Left hindlimb (tissue), 1 donor: Measurements from ENCODE around the gene FXYD6.
"Not testable (repeated sequence)": the region's sequence is repeated elsewhere in the genome, so short reads cannot be mapped to it uniquely, and the experiment has no call there.

Source experiments
- DNase-seq: peaks from one replicate; pipeline ENCODE4 v3.0.0-alpha.2; 2018

FXYD6 gene

DNA sequence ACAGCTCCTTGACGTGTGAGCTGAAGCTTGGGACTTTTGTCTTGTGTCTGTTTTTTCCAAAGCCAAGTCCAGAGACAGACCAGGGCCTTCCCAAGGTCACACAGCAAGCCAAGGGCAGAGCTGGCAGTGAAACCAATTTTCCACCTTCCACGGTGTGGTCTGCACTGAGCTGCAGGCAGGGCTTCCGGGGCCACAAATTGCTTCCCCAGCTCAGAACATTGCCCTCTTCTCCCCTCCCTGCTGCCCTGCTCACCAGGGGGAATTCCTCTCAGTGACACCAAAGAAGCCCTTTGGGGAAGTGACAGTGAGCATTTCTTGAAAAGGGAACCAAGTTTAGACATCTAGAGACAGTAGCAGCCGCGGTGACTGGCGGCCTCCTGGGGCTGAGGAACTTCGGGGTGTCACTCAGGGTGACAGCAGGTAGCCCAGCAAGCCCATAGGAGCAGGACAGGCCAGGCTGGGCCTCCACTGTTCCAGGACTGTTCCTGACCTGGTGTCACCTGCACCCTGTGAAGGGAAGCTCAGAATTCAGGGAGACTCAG lies 61.1 kb downstream of the FXYD6 start:
- DNase-seq, result no peak

GRCh38 chr11:117814766-117815261 lies 61.6 kb downstream of the FXYD6 start:
- DNase-seq, result peak; percentile 51

GRCh38 chr11:117814204-117814765 lies 62.2 kb downstream of the FXYD6 start:
- DNase-seq, result no peak

GRCh38 chr11:117810056-117810451 lies 66.4 kb downstream of the FXYD6 start:
- DNase-seq, result not testable (repeated sequence)

DNA sequence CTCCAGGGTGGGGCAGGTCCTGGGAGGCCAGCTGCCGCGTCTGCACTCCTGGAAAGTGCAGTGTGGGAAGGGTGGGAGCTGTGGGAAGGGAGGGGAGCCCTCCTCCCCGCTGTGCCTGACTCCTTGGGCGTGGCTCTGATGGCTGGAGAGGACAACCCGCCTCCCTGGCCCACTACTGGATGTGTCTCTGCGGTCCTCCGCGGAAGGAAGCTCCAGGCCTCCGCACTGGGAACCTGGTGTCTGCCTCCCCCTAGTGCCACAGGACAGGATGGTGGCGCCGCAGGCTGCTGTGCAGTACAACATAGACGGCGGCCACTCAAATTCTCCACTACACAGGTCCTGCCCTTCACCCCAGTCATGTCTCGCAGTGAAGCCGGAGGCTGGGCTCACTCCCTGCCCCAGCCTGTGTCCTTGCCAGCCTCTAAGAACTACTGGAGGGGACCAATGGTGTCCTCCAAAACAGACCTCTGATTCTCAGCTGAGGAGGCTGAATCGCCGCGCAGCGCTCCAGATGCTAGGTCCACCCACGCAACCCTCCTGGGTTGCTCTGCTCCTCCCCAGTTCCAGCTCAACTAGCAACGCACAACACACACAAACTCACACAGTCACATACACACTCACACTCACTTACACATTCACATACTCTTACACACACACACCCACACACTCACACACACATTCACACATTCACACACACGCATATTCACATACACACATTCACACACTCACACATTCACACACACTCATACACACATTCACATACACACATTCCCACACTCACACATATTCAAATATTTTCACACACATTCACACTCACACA lies 67.0 kb downstream of the FXYD6 start:
- peak; percentile 78 for DNase-seq

GRCh38 chr11:117808784-117809183 lies 67.7 kb downstream of the FXYD6 start:
- DNase-seq, result no peak

DNA sequence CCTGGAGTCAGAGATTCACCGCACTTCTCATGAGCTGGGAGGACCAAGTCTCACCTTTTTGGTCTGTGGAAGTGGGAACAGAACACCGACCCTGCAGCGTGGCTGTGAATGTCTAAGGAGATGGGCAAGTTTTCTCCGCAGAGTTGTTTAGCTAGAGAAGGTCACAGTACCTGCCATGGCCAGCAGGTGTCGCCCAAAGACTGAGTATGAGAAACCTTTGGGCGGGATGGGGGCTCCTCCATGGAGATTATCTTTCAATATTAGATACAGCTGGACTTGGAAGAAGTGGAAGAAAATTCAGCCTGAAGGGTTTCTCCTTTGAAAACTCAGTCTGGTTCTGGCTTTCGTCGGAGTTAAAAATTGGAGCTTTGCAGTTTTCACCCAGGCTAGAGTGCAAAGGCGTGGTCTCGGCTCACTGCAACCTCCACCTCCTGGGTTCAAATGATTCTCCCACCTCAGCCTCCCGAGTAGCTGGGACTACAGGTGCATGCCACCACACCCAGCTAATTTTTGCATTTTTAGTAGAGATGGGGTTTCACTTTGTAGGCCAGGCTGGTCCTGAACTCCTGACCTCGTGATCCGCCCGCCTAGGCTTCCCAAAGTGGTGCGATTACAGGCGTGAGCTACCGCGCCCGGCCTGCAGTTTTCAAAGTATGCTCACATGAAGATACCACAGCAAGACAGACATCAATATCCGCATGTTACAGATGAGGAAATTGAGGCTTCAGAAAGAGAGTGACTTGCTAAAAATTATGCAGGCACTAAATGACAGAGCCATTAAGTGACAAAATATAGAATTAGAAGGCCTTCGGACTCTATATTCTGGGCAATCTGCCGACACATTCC lies 68.8 kb downstream of the FXYD6 start:
- DNase-seq, result peak; percentile 66

GRCh38 chr11:117806846-117807245 lies 69.6 kb downstream of the FXYD6 start:
- DNase-seq, result no peak

DNA sequence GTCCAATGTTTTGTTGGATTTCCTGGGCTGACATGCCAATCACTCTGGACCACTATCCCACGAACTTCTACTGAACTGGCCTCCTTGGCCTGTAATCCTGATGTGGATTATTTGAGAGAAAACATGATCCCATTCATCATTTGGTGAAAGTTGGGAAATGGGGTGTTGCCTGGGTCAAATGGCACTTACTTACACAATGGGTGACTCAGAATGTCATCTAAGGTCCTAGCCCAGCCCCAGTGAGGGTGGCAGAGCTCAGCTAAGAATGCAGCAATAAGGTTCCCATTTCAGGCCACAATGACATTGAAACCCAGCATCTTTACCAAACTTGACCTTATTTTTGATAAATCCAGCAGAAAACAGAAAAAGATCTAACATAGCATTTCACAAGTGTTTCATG lies 71.4 kb downstream of the FXYD6 start:
- no peak for DNase-seq

DNA sequence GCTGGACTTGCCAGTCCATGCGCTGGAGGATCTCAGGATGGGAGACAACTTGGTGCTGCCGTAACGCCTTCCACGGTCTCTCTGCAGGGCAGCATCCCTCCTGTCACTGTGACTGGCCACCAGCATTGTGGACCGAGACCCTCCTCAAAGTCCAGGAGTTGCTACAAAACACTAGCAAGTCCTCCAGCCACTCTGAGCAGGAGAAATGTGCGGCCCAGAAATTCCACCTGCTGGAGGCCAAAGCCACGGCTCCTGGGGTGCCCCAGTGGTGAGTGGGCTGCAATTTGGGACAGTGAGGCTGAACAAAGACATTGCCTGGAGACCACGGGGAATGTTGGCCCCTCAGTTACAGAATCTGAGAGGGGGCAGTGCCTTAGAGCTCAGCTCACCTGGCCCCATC lies 72.6 kb downstream of the FXYD6 start:
- DNase-seq, result no peak

DNA sequence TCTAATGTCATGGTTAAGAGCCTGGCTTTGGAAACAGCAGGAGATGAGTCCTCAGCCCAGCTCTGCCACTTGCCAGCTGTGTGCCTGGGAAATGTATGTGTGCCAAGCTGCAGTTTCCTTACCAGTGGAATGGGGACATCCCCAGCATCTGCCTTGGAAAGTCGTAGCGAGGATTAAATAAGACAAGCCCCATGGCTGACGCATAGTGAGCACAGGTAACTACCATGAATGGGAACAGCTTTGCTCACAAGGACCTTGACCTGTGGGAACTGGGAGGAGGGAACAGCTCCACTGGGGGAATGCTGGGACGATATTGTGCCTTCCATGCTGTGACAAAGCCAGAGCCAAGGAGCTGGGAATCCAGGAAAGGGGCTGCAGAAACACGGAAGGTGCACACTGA lies 76.8 kb downstream of the FXYD6 start:
- no peak for DNase-seq

- no peak for DNase-seq
Observed at GRCh38 chr11:117796872-117797529, 79.5 kb downstream of the FXYD6 start, which contains the start of gene DSCAML1. TSS of gene DSCAML1 (minus strand) at chr11:117797216. CDS start at chr11:117797079, 137 bp downstream.

GRCh38 chr11:117796456-117796871 lies 80.0 kb downstream of the FXYD6 start:
- no peak for DNase-seq

- no peak for DNase-seq
Observed at GRCh38 chr11:117795638-117796455, 80.6 kb downstream of the FXYD6 start.

GRCh38 chr11:117794772-117795629 lies 81.5 kb downstream of the FXYD6 start:
- no peak for DNase-seq

DNA sequence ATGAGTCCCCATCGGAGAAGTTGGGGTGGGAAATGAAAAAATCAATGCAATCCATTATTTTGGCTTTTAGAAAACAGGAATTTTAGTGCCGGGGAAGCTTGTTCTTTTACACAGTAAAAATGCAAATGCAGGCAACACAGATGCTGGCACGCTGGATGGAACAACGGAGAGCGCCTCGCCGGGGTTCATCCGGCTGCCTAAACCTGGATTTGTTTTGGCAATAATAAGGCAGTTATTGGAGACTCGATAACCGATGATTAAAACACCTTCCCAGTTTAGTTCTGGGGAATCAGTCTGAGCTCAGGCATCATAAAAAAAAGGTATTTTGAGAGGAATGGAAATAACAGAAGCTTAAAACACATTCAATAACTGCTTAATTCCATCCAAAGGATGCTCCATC lies 82.3 kb downstream of the FXYD6 start:
- DNase-seq, result no peak

GRCh38 chr11:117793583-117793982 lies 82.9 kb downstream of the FXYD6 start:
- no peak for DNase-seq

DNA sequence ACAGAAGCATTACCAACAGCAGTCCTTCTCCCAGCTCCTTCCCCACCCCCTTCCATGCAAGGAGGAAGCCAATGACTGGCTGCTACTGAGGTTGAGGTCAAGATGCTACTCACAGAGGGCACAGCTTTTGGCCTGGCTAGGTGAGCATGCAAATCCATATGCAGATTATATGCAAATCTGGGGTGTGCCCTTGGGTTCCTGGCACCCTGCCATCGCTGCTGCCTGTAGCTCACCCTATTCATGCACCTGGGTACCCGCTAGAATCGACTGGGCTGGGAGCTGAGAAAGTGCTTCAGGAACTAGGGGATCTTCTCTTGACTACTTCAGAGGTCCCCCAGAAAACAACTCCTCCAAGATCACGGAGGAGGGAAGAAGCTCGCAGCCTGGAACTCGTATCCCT lies 83.5 kb downstream of the FXYD6 start:
- DNase-seq, result no peak

- no peak for DNase-seq
Observed at GRCh38 chr11:117792241-117792640, 84.2 kb downstream of the FXYD6 start.

DNA sequence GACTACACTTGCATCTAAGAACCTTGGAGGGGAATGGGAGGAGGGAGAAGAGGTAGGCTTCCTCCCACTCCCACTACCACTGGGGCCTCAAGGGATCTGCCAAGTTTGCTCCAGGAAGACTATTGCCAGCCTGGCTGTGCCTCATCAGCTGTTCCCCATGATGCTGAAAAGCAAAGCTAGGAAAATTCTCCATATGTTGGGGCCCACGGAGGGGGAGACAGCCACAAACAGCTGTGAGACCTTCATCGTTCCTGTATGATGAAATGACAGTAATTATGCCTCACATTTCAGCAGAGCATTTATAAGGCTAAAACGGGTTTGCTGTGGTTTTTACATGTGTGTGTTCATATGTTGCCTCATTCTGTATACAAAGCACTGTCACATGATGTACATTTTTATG lies 86.2 kb downstream of the FXYD6 start:
- DNase-seq, result no peak

GRCh38 chr11:117789241-117789640 lies 87.2 kb downstream of the FXYD6 start:
- no peak for DNase-seq
